Left lung (tissue), 10 donors: ENCODE measurements around the gene CALN1. TPM values are rescaled to one million over a fixed set of nuclear protein-coding genes. Genes with fewer than 3 reads are reported as not detected.
"Not testable (repeated sequence)": the region's sequence is repeated elsewhere in the genome, so short reads cannot be mapped to it uniquely, and the experiment has no call there.

ENCODE experiments used
- ATAC-seq: fragments of 200-7000 bp; cut with Tn5 transposase; one replicate; pipeline ENCODE4 v1.9.1; 2020; ENCODE audit warnings: moderate library complexity
- DNase-seq, 4 donors: peaks; one replicate each; pipeline ENCODE4 v3.0.0-alpha.2; 2013 to 2020
- H3K27ac ChIP-seq, 2 donors: fragments of 200-600 bp; sonication (generic) in 1 of 2; one replicate each; pipeline versions ENCODE4 v1.5.0 to v1.8.0; 2020 to 2021
- H3K27me3 ChIP-seq, 2 donors: fragments of 200-600 bp; sonication (generic) in 1 of 2; one replicate each; pipeline versions ENCODE4 v1.5.0 to v1.8.0; 2020 to 2021
- H3K36me3 ChIP-seq, 2 donors: fragments of 200-600 bp; sonication (generic) in 1 of 2; one replicate each; pipeline versions ENCODE4 v1.5.0 to v1.8.0; 2020 to 2021
- H3K4me1 ChIP-seq, 2 donors: fragments of 200-600 bp; one replicate each; pipeline ENCODE4 v1.8.0; 2021
- H3K4me3 ChIP-seq, 2 donors: fragments of 200-600 bp; sonication (generic) in 1 of 2; one replicate each; pipeline versions ENCODE4 v1.5.0 to v1.8.0; 2020 to 2021; ENCODE audit warnings: mild to moderate bottlenecking in 1 of 2
- H3K9me3 ChIP-seq, 2 donors: fragments of 200-600 bp; sonication (generic) in 1 of 2; one replicate each; pipeline versions ENCODE4 v1.5.0 to v1.8.0; 2020 to 2021
- CTCF ChIP-seq, 2 donors: fragments of 200-600 bp; sonication (generic) in 1 of 2; IDR thresholded peaks; one replicate each; pipeline versions ENCODE4 v1.5.0 to v1.8.0; 2021; ENCODE audit warnings: antibody characterized with exemption in 2 of 2
- intact Hi-C, 2 donors: fragments of 100-400 bp; cut with DNase I; formaldehyde crosslinking; loops; one replicate each; pipeline versions ENCODE4 v1.11.2 to v1.14.2; 2022
- polyA plus RNA-seq, 6 donors: library from polyadenylated mRNA; unstranded; fragments of 120-200 nt; gene quantifications; one replicate each; pipeline ENCODE4 v1.2.1, GENCODE V29; 2013; ENCODE audit not compliant: insufficient read length in 6 of 6
- total RNA-seq, 2 donors: library from RNA; stranded (reverse); fragmentation: NEBNext Ultra II Directional; extraction: Animal tissue kit (Norgen Biotek cat#: 25700); gene quantifications; one replicate each; pipeline ENCODE4 v1.2.1, GENCODE V29; 2021
- donor health status: DM: no; HTN: yes; CAD: no.
- donor health status: DM: no; HTN: no; CAD: no.

CALN1 gene
- total and polyA plus RNA-seq, 8 donors: 0.10 to 0.52 (median 0.26) TPM; not detected in 2

GRCh38 chr7:72078856-72079255, 333.3 kb downstream of the CALN1 start:
- no peaks in the 10 kb centered on the region for H3K27me3 ChIP-seq
- no peak overlapping the region for H3K27ac ChIP-seq
- intact Hi-C loops: no loop called here
- peaks cover 0 to 3% of the 10 kb centered on the region in 2 donors for H3K9me3 ChIP-seq
- H3K4me3 ChIP-seq: no peak overlapping the region
- TF ChIP-seq CTCF (IDR thresholded peaks at IDR 0.05): no peak
- no peaks in the 10 kb centered on the region for H3K4me1 ChIP-seq
- ATAC-seq (no peak), DNase-seq (no peak)
- no peaks in the 10 kb centered on the region for H3K36me3 ChIP-seq

- Histone ChIP-seq H3K9me3 (peaks cover 0 to 3% of the 10 kb centered on the region in 2 donors), H3K36me3 (no peaks in the 10 kb centered on the region), H3K4me3 (no peak overlapping the region), H3K27me3 (no peaks in the 10 kb centered on the region), H3K4me1 (no peaks in the 10 kb centered on the region), H3K27ac (no peak overlapping the region)
- intact Hi-C loops: no loop called here
- no peak for ATAC-seq
- TF ChIP-seq CTCF (IDR thresholded peaks at IDR 0.05): no peak
- no peak for DNase-seq
Measured at GRCh38 chr7:72078301-72078700, 333.8 kb downstream of the CALN1 start.

DNA sequence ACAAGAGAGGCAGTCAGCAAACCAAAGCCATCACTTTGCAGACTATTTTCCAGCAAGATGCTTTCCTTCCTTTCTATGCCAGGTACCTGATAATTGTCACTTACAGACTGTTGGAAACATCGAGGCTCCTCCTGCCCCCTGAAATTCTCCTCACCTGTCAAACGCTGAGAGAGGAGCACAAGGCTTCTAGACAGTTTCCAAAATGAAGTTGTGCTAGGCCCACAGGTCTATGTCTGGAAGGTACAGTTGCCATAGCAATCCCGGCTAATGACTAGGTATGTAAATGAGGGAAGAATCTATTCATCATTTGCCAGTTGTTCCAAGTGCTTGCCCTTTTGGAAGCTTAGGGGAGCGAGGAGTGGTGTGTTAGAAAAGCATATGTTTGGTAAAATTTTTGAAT, 334.4 kb downstream of the CALN1 start:
- DNase-seq: no peak
- H3K27ac ChIP-seq: no peak overlapping the region
- no peaks in the 10 kb centered on the region for H3K27me3 ChIP-seq
- no peak overlapping the region for H3K4me3 ChIP-seq
- ATAC-seq: no peak
- no peaks in the 10 kb centered on the region for H3K4me1 ChIP-seq
- no peak for TF ChIP-seq CTCF (IDR thresholded peaks at IDR 0.05)
- H3K9me3 ChIP-seq: peaks cover 0 to 7% of the 10 kb centered on the region in 2 donors
- H3K36me3 ChIP-seq: no peaks in the 10 kb centered on the region
- intact Hi-C loops: no loop called here

- Histone ChIP-seq H3K27ac (no peak overlapping the region), H3K36me3 (no peaks in the 10 kb centered on the region), H3K4me3 (no peak overlapping the region), H3K4me1 (no peaks in the 10 kb centered on the region), H3K27me3 (no peaks in the 10 kb centered on the region), H3K9me3 (peaks cover 0 to 22% of the 10 kb centered on the region in 2 donors)
- no peak for ATAC-seq
- no peak for TF ChIP-seq CTCF (IDR thresholded peaks at IDR 0.05)
- intact Hi-C loops: no loop called here
- no peak for DNase-seq
Measured at GRCh38 chr7:72072901-72073300, 339.2 kb downstream of the CALN1 start.

GRCh38 chr7:72069263-72069662, 342.9 kb downstream of the CALN1 start:
- Histone ChIP-seq H3K36me3 (no peaks in the 10 kb centered on the region), H3K4me3 (no peak overlapping the region), H3K27me3 (no peaks in the 10 kb centered on the region), H3K4me1 (no peaks in the 10 kb centered on the region), H3K9me3 (peaks cover 0 to 21% of the 10 kb centered on the region in 2 donors), H3K27ac (no peak overlapping the region)
- intact Hi-C loops: no loop called here
- no peak for TF ChIP-seq CTCF (IDR thresholded peaks at IDR 0.05)
- ATAC-seq: no peak
- DNase-seq: no peak

- DNase-seq, intact Hi-C loops, H3K4me1 ChIP-seq, H3K36me3 ChIP-seq, H3K4me3 ChIP-seq, ATAC-seq, H3K27me3 ChIP-seq, H3K27ac ChIP-seq, H3K9me3 ChIP-seq: not testable (repeated sequence)
Measured at GRCh38 chr7:72065764-72066163, 346.4 kb downstream of the CALN1 start.
